ENCODE data around the gene ENAH.

ENAH gene

GRCh38 chr1:225447650-225448089 is 205.3 kb downstream of the ENAH start:
- Mint-ChIP-seq H3K36me3 (no peaks in the 10 kb centered on the region), H3K27ac (no peak overlapping the region), H3K4me1 (ENCODE audit: low read depth) (peaks cover 53% of the 10 kb centered on the region), H3K9me3 (ENCODE audit: low read depth) (no peaks in the 10 kb centered on the region), H3K4me3 (no peak overlapping the region), H3K27me3 (no peaks in the 10 kb centered on the region)

- Mint-ChIP-seq H3K27me3 (no peaks in the 10 kb centered on the region), H3K9me3 (ENCODE audit: low read depth) (no peaks in the 10 kb centered on the region), H3K36me3 (no peaks in the 10 kb centered on the region), H3K27ac (no peak overlapping the region), H3K4me3 (no peak overlapping the region), H3K4me1 (ENCODE audit: low read depth) (peaks cover 58% of the 10 kb centered on the region)
Measured at GRCh38 chr1:225446981-225447615, 205.8 kb downstream of the ENAH start.

- H3K9me3 Mint-ChIP-seq (ENCODE audit: low read depth): no peaks in the 10 kb centered on the region
- peak overlapping the region; percentile 95 for H3K27ac Mint-ChIP-seq
- no peaks in the 10 kb centered on the region for H3K27me3 Mint-ChIP-seq
- peaks cover 63% of the 10 kb centered on the region for H3K4me1 Mint-ChIP-seq (ENCODE audit: low read depth)
- no peaks in the 10 kb centered on the region for H3K36me3 Mint-ChIP-seq
- H3K4me3 Mint-ChIP-seq: no peak overlapping the region
Measured at GRCh38 chr1:225446595-225446960, 206.3 kb downstream of the ENAH start.

GRCh38 chr1:225445639-225446594 is 207.0 kb downstream of the ENAH start:
- Mint-ChIP-seq H3K27ac (peak overlapping the region; percentile 95), H3K9me3 (ENCODE audit: low read depth) (no peaks in the 10 kb centered on the region), H3K27me3 (no peaks in the 10 kb centered on the region), H3K4me1 (ENCODE audit: low read depth) (peaks cover 67% of the 10 kb centered on the region), H3K4me3 (peak overlapping the region; percentile 84), H3K36me3 (no peaks in the 10 kb centered on the region)

- Mint-ChIP-seq H3K4me3 (no peak overlapping the region), H3K4me1 (ENCODE audit: low read depth) (peaks cover 52% of the 10 kb centered on the region)
Measured at GRCh38 chr1:225442123-225442505, 210.8 kb downstream of the ENAH start.

GRCh38 chr1:225441314-225442122 is 211.4 kb downstream of the ENAH start:
- H3K27me3 Mint-ChIP-seq: no peaks in the 10 kb centered on the region
- H3K4me1 Mint-ChIP-seq (ENCODE audit: low read depth): peaks cover 51% of the 10 kb centered on the region
- H3K27ac Mint-ChIP-seq: peak overlapping the region; percentile 85
- H3K9me3 Mint-ChIP-seq (ENCODE audit: low read depth): no peaks in the 10 kb centered on the region
- H3K36me3 Mint-ChIP-seq: no peaks in the 10 kb centered on the region
- H3K4me3 Mint-ChIP-seq: peak overlapping the region; percentile 50

More at GRCh38 chr1:225442123-225442505, 210.8 kb downstream of the ENAH start:
- H3K9me3 Mint-ChIP-seq (ENCODE audit: low read depth): no peaks in the 10 kb centered on the region
- H3K27me3 Mint-ChIP-seq: no peaks in the 10 kb centered on the region
- H3K36me3 Mint-ChIP-seq: no peaks in the 10 kb centered on the region
- peak overlapping the region; percentile 85 for H3K27ac Mint-ChIP-seq

- no peak overlapping the region for H3K27ac Mint-ChIP-seq
- no peaks in the 10 kb centered on the region for H3K9me3 Mint-ChIP-seq (ENCODE audit: low read depth)
- peaks cover 42% of the 10 kb centered on the region for H3K4me1 Mint-ChIP-seq (ENCODE audit: low read depth)
- H3K36me3 Mint-ChIP-seq: no peaks in the 10 kb centered on the region
- H3K27me3 Mint-ChIP-seq: no peaks in the 10 kb centered on the region
- no peak overlapping the region for H3K4me3 Mint-ChIP-seq
Measured at GRCh38 chr1:225440380-225441221, 212.3 kb downstream of the ENAH start.

GRCh38 chr1:225437710-225438437 is 215.0 kb downstream of the ENAH start:
- Mint-ChIP-seq H3K36me3 (no peaks in the 10 kb centered on the region), H3K4me1 (ENCODE audit: low read depth) (peaks cover 18% of the 10 kb centered on the region), H3K9me3 (ENCODE audit: low read depth) (no peaks in the 10 kb centered on the region), H3K27ac (no peak overlapping the region), H3K4me3 (no peak overlapping the region), H3K27me3 (no peaks in the 10 kb centered on the region)

Data from activated naive CD8-positive, alpha-beta T cell (primary cell).